Stromal cell of bone marrow (primary cell): ENCODE measurements around the gene TRAF6.

Experiments used
- DNase-seq: peaks from one replicate; pipeline ENCODE4 v3.0.0-alpha.2; 2012; ENCODE audit warnings: low read depth

The TRAF6 gene

DNA sequence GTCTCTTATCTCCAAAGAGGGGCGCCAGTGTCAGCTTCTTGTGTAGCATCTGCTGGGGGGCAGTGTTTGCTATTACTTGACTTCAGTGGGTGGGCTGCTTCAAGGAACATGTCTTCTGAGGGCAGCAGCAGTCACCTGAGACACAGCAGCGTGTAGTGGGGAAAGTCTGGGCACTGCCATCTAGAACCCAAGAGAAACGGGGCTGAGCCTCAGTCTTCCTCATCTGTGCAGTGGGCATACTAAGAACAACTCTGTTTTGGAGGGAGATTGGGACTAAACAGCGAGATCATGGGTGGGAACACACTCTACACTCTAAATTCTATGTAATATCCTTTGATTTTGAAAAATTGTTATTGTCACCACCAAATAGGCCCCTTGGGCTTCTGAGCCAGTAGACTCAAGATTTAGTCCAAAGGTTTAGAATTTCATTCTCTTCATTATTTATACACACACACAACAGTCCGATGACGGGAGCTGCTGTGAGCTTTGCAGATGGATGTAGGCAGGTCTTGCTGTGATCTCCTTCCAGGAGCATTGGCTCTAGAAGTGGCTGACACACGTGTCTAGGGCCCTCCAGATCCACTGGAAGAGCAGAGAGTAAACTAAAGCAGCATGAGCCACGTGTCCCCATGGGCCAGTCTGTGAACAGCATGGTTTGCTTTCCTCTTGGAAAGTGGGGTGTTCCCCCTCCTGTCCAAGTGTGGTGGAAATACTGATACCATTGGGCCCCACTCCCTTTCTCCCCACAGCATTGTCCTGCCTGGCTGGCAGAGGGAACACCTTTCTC, 51.8 kb downstream of the TRAF6 start:
- DNase-seq, result no peak

DNA sequence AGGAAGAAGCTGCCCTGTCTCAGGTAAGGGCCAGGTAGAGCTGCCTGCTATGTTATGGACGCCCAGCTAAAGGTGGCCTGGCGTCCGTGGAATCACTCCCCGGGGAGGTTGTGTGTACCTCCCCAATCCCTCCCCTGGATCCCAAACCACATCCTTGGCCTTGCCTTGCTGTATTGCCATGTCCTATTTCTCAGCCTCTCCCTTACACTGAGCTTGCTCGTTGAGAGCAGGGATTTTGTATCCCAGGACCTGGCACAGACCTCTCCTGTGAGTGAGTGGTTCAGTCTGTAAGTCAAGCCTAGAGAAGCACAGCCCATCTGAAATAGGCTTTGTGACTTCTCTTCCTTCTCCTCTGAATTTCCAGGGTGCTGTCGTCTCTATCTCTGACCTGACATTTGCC, 53.9 kb downstream of the TRAF6 start:
- DNase-seq, result peak; percentile 66

DNA sequence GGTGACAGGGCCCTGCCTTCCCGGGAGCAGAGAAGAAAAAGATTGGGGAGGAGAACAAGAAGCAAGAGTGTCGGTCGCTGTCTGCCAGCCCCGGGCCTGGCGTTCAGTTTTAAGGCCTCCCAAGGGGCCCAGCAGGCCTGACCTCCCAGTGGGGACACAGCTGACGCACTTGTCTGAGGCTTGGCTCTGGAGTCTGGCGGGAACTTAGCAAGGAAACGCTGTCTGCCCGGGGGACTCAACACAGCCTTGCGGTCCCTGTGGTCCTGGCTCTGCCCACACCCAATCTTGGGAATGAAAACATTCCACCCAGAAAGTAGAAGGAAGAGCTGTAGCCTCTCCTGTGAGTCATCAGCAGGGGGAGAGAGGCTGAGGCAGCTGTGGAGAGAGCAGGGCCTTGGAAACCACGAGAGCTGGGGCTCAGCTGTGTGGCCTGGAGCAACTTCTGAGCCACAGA, 54.4 kb downstream of the TRAF6 start:
- DNase-seq, result peak; percentile 98

DNA sequence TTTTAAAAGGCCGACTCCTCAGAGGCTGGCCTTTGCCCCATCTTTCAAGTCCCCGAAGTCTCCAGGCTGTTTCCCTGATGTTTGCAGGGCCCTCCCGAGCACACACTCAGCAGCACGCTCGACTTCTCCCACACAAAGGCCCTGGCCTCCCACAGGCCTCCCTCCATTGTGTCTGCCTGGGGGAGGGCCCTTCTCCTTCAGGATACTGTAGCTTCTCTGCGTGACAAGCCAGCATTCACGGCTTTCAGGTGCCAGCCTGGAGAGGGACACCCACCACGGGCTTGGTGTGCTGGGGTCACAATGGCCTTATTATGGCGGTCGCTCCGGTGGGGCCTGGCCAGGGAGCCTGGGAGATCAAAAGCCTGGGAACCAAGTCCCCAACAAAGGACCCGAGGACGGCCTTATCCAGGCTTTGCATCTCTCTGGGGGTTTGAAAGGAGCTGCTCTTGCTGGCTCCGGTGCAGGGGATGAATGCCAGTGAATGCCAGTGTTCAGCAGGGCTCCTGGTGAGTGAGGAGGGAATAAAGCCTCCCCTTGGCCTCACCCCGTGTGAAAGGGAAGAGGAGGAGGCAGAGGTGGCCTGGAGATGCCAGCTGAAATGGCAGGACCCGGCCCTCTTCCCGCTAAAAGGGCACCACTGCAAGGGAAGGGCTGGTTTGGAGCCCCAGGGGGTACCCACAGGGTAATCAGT, 55.0 kb downstream of the TRAF6 start:
- no peak for DNase-seq

DNA sequence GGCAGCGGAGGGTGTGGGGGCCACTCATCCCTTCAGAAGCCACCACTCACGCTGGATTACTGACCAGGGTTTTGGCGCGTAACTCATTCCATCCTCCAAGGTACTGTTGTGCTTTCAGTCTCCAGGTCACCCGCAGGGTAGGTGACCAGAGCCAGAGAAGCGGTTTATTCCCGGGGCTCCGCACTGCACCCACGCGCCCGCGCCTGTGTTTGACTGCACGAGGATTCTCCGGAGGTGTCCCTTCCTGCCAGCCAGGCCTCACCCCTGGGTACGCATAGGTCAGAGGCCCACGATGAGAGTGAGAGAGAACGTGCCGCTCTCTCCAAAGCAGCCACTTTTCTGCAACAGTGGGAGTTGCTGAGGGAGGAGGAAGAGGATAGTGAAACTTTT, 55.5 kb downstream of the TRAF6 start:
- no peak for DNase-seq

DNA sequence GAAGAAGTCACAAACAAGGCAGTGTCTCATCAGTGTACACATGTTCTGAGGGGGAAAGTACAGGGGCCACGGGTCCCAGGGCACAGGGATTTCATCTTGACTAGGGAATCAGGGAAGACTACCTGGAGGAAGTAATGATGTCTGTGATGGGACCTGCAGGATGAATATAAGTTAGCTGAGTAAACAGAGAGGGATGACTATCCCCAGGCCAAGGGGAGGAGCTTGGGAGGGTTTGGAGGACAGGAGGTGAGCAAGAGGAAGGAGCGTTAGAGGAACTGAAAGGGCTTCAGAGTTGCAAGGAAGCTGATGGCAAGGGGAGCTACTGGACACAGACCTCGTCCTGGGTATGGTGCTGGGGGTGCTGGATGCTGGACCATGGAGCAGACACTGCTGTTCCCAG, 56.4 kb downstream of the TRAF6 start:
- DNase-seq, result no peak

DNA sequence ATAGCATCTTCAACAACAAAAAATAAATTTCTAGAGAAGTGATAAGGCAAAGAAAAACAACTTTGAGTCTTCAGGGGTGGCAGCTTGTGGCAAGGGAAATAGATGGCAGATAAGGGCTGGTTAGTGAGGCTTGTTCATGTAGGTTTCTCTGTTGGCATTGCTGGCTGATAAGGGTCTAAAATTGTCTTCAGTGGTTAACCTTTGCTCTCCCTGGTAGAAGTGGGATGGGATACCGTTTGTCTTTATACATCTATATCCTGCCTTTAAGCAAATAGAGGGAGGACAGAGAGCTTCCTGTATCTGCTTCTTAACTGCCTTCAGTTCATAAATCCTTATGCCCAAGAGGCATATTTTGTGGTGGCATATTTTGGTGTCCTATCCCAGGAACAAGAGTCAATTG, 57.1 kb downstream of the TRAF6 start:
- no peak for DNase-seq

DNA sequence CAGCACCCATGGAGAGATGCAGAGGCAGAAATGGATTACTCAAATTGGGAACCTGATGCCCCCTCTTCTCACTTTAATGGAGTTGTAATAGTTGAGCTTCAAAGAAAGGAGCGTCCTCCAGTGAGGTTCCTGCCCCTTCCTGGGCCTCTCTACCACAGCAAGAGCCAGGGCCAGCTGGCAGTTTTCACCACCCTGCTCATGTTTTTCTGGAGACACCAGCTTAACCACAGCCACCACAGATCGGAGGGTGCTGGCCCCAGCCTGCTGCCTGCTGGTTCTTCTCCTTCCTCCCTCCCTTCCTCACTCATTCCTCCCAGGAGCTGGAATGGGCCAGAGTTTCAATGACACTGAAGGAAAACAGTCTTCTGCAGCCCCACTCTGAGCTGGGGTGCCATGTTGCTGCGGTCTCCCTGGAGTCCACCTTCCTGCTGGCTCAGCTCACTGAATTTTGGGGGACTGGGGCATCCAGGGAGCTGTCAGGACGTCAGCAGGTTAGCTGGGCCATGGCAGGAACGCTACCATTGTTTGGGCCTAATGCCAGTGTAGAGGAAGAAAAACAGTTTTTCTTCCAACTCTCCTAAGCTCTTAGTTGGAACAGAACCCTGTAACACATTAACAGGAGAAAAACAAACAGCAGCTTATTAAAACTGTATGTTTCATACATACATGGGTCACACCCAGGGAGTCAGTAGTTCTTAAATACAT, 57.7 kb downstream of the TRAF6 start:
- peak; percentile 59 for DNase-seq

DNA sequence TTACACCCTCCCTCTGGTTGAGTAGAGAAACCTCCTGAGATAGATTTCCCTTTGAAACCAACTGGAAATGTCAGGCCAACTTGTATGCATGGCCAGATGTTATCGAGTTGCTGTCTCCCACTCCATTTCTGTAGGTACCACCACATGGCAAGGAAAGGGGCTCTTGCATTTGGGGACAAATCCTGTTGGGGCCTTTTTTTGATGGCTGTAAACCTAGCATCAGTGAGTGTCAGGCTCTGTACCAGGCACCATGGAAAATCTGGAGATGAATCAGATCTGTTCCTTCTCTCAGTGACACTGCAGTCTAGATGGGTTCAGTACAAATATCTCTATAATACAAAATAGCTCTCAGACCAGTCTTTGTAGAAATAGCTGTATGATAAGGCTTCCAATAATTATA, 58.4 kb downstream of the TRAF6 start:
- no peak for DNase-seq

DNA sequence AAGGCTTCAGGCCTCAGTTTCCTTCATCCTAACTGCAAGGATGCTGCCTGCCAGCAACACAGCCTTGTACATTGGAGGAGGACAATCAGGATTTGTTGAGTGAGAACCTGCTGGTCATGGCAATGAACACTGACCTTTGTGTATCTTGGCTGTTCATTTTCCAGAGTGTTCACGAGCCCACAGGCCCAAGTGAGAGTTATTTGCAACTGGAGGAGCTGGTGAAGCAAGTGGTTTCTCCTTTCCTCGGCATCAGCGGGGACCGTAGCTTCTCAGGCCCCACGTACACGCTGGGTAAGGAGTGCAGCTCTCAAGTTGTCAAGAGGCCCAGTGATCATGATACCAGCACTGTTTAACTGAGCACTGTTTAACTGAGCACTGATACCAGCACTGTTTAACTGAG, 59.0 kb downstream of the TRAF6 start:
- no peak for DNase-seq

DNA sequence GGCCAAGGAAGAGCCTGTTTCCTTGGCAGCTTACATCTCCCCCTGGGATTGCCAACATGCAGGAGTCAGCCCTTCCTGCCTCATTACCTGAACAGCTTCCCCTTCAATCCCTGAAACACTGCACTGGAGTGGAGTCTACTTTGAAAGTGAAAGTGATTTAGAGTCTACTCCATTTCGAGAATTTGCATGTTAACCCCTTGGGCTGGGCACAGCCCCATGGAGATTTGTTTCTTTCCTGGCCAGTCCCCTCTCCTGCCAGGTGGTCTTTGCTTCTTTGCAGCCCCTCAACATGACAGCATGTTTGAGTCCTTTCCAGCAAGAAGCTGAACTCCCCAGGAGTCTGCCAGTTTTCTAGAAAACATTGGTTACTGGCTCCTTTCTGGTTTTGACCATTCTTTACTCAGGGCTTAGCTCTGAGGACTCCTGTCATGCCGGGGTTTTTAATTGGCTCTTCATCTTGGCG, 59.9 kb downstream of the TRAF6 start:
- no peak for DNase-seq

DNA sequence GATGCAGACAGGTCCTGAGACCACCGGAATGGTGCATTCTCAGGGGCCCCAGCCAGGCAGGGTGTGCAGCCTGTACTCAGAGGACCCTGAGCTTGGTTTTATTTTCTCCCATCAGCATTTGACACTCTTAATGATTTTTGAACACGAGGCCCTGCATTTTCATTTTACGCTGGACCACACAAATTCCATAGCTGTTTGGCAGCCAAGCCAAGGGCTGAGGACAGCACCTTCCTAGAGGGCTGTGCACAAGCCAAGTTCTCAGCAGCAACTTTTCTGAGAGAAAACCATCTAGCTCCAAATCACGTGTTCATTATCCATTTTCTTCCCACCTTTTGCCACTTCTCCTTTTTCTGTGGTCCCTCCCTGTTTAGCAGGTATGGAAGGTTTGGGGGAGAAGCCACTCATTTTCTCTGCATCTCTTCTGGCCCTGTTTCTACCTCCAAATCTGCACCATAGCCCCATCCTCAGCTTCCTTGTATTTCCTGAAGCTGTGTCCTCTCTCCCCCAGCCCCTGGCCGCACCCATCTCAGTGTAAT, 60.4 kb downstream of the TRAF6 start:
- DNase-seq, result no peak

DNA sequence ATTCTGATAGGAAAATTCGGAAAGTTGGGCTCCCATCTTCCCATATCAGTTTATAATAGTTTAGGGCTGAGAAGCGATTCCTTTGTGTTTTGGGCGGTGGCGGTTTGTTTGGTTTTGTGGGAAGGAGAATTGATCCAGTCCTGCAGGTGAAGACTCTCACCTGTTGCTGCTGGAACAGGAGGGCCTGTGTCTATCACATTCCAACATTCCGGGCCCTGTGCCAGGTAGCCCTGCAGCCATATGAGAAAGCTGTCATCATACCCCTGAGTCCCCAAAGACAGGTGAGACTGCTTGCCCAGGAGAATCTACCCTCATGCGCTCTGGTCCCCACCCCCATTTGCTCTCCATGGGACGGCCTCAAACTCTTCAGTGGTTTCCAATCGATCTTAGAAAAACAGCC, 62.1 kb downstream of the TRAF6 start:
- DNase-seq, result no peak

DNA sequence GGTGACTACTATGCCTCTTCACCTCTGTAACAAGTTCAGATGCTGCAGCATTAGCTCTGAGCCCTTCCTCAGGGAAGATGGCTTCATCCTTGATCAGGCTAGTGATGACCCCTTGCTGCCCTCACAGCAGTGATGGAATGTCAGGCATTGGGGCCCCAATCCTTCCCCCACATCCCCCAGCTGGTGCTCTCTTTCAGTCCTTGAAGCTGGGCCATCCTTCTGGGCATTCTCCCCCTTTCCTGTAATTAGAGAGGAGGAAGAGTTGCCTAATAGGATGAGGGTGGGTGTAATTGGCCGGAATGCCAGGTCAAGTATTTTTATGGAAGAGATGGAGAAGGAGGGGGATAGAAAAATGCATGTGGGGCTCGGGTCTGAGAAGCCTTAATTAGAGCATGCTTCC, 62.6 kb downstream of the TRAF6 start:
- no peak for DNase-seq

DNA sequence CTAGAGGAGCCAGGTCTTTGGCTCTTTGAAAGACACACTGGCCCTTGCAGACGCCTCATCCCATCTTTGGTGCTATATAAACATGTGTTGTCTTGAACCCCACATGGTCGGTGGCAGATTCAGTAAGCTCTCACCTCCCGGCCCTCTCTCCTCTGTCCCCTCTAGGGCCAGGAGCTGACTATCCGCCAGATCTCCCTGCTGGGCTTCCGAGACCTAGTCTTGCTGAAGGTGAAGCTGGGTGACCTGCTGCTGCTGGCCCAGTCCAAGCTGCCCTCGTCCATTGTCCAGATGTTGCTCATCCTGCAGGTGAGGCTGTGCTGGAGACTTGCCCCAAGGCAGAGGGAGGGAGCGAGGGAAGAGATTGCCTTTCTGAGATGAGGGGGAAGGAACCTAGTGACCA, 63.9 kb downstream of the TRAF6 start:
- DNase-seq, result no peak

DNA sequence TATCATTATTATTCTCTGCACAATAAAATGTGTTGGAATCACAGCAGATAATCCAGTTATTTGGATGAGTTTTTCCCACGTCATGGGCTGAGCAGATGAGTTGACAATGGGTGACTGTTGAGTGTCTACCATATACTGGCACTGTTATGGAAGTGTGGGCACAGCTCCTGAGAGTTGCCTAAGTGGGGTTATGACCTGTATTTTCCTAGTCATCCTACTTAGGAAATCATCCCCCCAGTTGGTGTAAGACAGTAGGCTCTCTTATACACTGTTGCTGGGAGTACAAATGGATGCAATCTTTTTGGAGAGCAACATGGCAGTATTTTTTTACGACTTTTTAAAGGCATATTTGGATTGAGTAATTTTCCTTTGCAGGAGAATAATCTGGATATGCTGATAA, 66.4 kb downstream of the TRAF6 start:
- no peak for DNase-seq

DNA sequence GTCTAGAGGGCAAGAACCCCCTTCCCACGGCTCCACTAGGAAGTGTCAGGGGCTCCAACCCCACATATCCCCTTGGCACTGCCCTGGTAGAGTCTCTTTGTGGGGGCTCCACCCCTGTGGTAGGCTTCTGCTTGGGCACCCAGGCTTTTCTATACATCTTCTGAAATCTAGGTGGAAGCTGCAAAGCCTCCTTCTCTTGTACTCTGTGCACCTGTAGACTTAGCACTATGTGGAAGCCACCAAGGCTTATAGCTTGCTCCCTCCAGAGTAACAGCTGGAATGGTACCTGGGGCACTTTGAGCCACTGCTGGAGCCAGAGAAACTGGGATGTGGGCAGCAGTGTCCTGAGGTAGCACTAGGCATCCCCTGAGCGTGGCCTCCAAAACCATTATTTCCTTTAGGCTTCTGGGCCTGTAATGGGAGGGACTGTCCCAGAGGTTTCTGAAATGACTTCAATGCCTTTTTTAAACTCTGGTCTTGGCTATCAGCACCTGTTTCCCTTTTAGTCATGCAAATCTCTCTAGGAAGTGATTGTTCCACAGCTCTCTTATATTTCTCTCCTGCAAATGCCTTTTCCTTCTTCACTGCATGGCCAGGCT, 68.4 kb downstream of the TRAF6 start:
- DNase-seq, result no peak

DNA sequence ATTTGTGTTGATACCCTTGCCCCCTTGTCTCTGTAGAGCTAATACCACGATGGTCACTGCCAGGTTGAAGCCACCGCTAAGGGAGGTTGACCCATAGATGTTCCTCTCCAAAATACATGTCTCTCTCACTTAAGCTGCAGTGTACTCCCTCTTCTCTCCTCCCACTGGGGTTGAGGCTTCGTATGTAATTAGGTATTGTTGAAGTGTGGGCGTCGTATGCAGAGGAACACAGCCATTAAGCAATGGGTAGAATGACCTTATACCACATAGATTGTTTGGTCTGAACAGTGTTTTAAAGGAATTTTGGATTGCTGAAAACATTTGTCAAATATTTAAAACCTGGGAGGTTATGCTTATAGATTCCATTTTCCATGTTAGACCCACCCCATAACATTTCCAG, 71.9 kb downstream of the TRAF6 start:
- no peak for DNase-seq

DNA sequence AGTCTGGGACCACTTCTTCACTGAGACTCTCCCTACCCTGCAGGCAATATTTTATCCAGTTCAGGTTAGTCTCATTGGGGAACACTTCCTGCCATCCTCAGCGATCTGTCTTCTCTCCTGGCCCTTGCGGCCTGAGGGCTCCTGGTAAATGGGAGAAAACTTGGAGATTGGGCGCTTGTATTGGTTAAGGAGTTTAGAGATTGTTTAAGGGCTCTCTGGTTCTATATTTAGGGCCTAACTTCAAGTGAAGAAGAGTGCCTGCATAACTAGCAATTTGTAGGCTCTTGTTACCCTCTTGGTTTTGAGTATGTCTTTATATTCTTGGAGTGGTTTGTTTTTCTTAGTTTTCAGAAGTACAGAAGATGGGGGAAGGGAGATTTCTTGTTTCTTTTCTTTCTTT, 72.7 kb downstream of the TRAF6 start:
- DNase-seq, result no peak
